SU-DHL-6 (cell line): ENCODE results near the gene TPD52L1.
"Not testable (repeated sequence)": the region's sequence is repeated elsewhere in the genome, so short reads cannot be mapped to it uniquely, and the experiment has no call there.

ENCODE experiments used
- H2AFZ ChIP-seq: fragments of 200-600 bp; sonication (generic); 2 replicates; pipeline ENCODE4 v1.6.1; 2014; ENCODE audit warnings: low read depth, mild to moderate bottlenecking, moderate library complexity, mixed read lengths, antibody characterized with exemption, low read length; ENCODE audit not compliant: severe bottlenecking
- H3F3A ChIP-seq: fragments of 200-600 bp; shearing (Covaris generic); 2 replicates; pipeline ENCODE4 v1.6.0; 2016; ENCODE audit warnings: antibody characterized with exemption, mild to moderate bottlenecking; ENCODE audit not compliant: insufficient read depth
- H3K27ac ChIP-seq: fragments of 200-600 bp; sonication (generic); 2 replicates; pipeline ENCODE4 v1.5.1; 2016; ENCODE audit warnings: low read depth, mild to moderate bottlenecking, low read length, moderate library complexity, mixed read lengths
- H3K27me3 ChIP-seq: fragments of 200-600 bp; sonication (generic), shearing (Covaris generic); 2 replicates; pipeline ENCODE4 v1.6.0; 2014; ENCODE audit warnings: mild to moderate bottlenecking, low read length
- H3K36me3 ChIP-seq: fragments of 200-600 bp; sonication (generic); 2 replicates; pipeline ENCODE4 v1.6.1; 2014; ENCODE audit warnings: mild to moderate bottlenecking, low read length, mixed read lengths
- H3K4me2 ChIP-seq: fragments of 300-600, 200-600 bp; shearing (Covaris generic), sonication (generic); 2 replicates; pipeline ENCODE4 v1.6.0; 2014; ENCODE audit warnings: low read length, low read depth, mild to moderate bottlenecking; ENCODE audit not compliant: poor library complexity, severe bottlenecking
- H3K4me3 ChIP-seq: fragments of 200-600 bp; sonication (generic); 2 replicates; pipeline ENCODE4 v1.5.1; 2014; ENCODE audit warnings: antibody characterized with exemption, low read length, mild to moderate bottlenecking, mixed read lengths; ENCODE audit not compliant: insufficient read depth, poor library complexity, severe bottlenecking
- H3K79me2 ChIP-seq: fragments of 200-600 bp; sonication (generic); 2 replicates; pipeline ENCODE4 v1.6.1; 2014; ENCODE audit warnings: mild to moderate bottlenecking, low read length, moderate library complexity; ENCODE audit not compliant: insufficient read depth
- H3K9ac ChIP-seq: fragments of 200-600 bp; sonication (generic); 2 replicates; pipeline ENCODE4 v1.7.0; 2014; ENCODE audit warnings: mild to moderate bottlenecking, low read length
- H3K9me2 ChIP-seq: fragments of 200-600 bp; sonication (generic); replicated peaks from 2 replicates; pipeline ENCODE4 v1.6.1; 2014; ENCODE audit warnings: low read length; ENCODE audit not compliant: insufficient read depth
- H3K9me3 ChIP-seq: fragments of 200-600 bp; sonication (generic); 2 replicates; pipeline ENCODE4 v1.6.1; 2014; ENCODE audit warnings: low read length, mixed read lengths; ENCODE audit not compliant: insufficient read depth
- H4K20me1 ChIP-seq: fragments of 200-600 bp; sonication (generic); 2 replicates; pipeline ENCODE4 v1.6.1; 2014; ENCODE audit warnings: low read depth, mild to moderate bottlenecking, antibody characterized with exemption, low read length, moderate library complexity, mixed read lengths
- CTCF ChIP-seq: fragments of 200-600 bp; sonication (generic); IDR thresholded peaks from one replicate; pipeline ENCODE4 v1.5.1; 2017; ENCODE audit warnings: antibody characterized with exemption, mild to moderate bottlenecking, low read length, moderate library complexity; ENCODE audit not compliant: insufficient read depth, poor library complexity, severe bottlenecking
- EZH2phosphoT487 ChIP-seq: fragments of 200-600 bp; sonication (generic), shearing (Covaris generic); conservative IDR thresholded peaks from 2 replicates; pipeline ENCODE4 v1.6.1; 2018; ENCODE audit warnings: mild to moderate bottlenecking, antibody characterized with exemption, low read length, moderate library complexity, mixed read lengths

Gene TPD52L1

DNA sequence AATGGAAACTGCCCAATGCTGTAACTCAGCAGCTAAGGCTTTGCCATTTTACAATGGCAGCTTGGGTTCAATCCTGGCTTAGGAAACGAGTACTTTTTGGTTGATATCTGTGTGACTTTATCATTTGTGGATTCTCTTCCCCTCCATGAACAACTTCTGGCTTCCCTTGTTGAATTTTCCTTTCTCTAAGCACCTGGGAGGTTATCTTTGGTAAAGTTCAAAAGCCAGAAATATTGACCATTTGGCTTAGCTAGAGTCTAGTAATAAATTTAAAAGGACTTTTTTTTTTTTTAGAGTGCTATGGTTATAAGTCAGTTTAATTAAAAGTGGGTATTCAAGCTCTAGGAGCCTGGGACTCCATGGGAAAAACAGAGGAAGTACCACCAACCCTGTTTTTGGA is 31.7 kb upstream of the TPD52L1 start:
- H3F3A ChIP-seq = no peaks in the 10 kb centered on the region
- no peak overlapping the region for H3K4me3 ChIP-seq
- no peak overlapping the region for H3K4me2 ChIP-seq
- H4K20me1 ChIP-seq = no peaks in the 10 kb centered on the region
- H3K27ac ChIP-seq = no peak overlapping the region
- no peaks in the 10 kb centered on the region for H3K27me3 ChIP-seq
- H2AFZ ChIP-seq = no peak overlapping the region
- no peaks in the 10 kb centered on the region for H3K9me3 ChIP-seq
- H3K9me2 ChIP-seq = no peaks in the 10 kb centered on the region
- no peak overlapping the region for H3K9ac ChIP-seq
- no peaks in the 10 kb centered on the region for H3K79me2 ChIP-seq
- no peak for TF ChIP-seq EZH2phosphoT487
- TF ChIP-seq CTCF = no peak
- no peaks in the 10 kb centered on the region for H3K36me3 ChIP-seq

DNA sequence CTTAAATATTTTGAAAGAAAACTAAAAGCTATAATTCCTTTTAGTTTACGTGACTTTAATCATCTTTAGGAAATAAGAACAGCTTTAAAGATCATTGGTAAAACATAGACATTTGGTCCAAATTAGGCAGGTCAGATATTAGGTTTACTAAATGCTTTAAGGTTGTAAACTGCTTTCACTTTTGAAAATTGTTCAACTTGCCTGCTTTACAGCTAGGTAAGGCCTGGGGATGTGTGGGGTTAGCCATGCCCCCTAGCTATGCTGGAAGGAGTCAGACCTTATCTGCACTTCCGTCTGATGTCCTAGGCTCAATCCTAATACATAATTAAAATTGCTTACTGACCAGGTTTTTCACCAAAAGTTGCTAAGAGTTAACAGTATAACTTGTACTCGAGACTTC is 30.5 kb upstream of the TPD52L1 start:
- no peaks in the 10 kb centered on the region for H3F3A ChIP-seq
- no peaks in the 10 kb centered on the region for H3K36me3 ChIP-seq
- no peak overlapping the region for H3K4me3 ChIP-seq
- no peak overlapping the region for H3K9ac ChIP-seq
- no peak for TF ChIP-seq EZH2phosphoT487
- no peaks in the 10 kb centered on the region for H3K9me3 ChIP-seq
- H3K9me2 ChIP-seq = no peaks in the 10 kb centered on the region
- no peak overlapping the region for H2AFZ ChIP-seq
- no peaks in the 10 kb centered on the region for H3K27me3 ChIP-seq
- no peaks in the 10 kb centered on the region for H4K20me1 ChIP-seq
- no peak overlapping the region for H3K4me2 ChIP-seq
- H3K27ac ChIP-seq = no peak overlapping the region
- no peaks in the 10 kb centered on the region for H3K79me2 ChIP-seq

DNA sequence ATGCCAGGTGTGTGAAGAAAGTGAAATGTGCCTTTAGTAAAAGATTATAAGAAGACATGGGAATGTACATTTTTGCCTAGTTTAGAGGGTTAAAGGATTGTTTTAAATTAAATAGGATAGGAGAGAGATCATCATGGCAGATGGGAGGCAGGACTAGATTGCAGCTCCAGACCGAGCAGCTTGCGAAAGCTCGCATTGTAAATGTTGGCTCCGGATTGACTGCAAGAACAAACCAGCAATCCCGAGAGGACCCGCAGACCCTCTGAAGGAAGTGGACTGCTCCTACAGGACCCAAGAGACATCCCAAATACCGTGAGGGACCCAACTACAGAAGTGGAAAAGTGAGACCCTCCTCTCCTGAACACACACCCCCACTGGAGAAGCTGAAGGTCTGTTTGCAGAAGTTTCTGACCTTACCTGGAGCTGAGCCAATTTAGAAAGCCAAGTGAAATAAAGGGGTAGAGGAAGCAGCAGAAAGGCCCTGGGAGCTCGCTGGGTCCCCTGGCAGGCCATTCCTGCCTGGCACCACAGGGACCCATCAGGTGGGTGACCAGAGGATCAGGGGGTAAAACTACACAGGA is 30.0 kb upstream of the TPD52L1 start:
- Histone ChIP-seq H3F3A (no peaks in the 10 kb centered on the region), H3K27me3 (no peaks in the 10 kb centered on the region), H3K9me3 (no peaks in the 10 kb centered on the region), H3K27ac (no peak overlapping the region), H2AFZ (no peak overlapping the region), H3K36me3 (no peaks in the 10 kb centered on the region), H3K9ac (no peak overlapping the region), H3K4me2 (no peak overlapping the region), H4K20me1 (no peaks in the 10 kb centered on the region), H3K9me2 (no peaks in the 10 kb centered on the region), H3K4me3 (no peak overlapping the region), H3K79me2 (no peaks in the 10 kb centered on the region)
- TF ChIP-seq EZH2phosphoT487 = no peak
- TF ChIP-seq CTCF = no peak

DNA sequence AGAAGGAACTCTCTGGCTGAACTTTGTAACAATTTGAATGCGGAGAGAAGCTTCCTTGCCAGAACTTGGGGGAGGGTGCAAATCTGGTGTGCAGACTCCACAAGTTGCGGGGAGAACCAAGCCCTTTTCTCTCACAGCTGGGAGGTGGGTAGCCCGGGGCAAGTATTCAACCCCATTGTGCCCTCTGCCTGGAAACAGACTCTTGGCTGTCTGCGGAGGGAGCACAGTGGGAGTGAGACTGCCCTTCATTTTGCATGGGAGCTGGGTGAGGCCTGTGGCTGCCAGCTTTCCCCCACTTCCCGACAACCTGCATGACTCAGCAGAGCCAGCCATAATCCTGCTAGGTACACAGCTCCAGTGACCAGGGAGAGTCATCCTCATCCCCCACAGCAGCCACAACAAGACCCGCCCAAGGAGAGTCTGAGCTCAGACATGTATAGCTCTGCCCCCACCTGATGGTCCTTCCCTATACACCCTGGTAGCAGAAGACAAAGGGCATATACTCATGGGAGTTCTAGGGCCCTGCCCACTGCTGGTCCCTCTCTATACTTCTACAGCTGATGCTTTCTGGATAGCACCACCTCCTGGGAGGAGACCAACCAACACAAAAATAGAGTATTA is 29.4 kb upstream of the TPD52L1 start:
- Histone ChIP-seq H3K9me2 (no peaks in the 10 kb centered on the region), H3K27ac (no peak overlapping the region), H3K79me2 (no peaks in the 10 kb centered on the region), H2AFZ (no peak overlapping the region), H3K27me3 (no peaks in the 10 kb centered on the region), H3F3A (no peaks in the 10 kb centered on the region), H4K20me1 (no peaks in the 10 kb centered on the region), H3K9ac (no peak overlapping the region), H3K4me3 (no peak overlapping the region), H3K4me2 (no peak overlapping the region), H3K36me3 (no peaks in the 10 kb centered on the region), H3K9me3 (no peaks in the 10 kb centered on the region)
- TF ChIP-seq CTCF = no peak

DNA sequence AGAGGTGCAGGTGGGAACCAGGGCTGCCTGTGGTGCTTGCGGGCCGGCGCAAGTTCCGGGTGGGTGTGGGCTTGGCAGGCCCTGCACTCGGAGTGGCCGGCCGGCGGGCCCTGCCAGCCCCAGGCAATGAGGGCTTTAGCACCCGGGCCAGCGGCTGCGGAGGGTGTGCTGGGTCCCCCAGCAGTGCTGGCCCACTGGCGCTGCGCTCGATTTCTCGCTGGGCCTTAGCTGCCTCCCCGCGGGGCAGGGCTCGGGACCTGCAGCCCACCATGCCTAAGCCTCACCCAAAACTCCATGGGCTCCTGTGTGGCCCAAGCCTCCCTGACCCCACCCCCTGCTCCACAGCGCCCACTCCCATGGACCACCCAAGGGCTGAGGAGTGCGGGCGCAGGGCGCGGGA is 27.7 kb upstream of the TPD52L1 start:
- H2AFZ ChIP-seq, H3K9ac ChIP-seq, H3K9me3 ChIP-seq, H3F3A ChIP-seq, H3K27ac ChIP-seq, H3K27me3 ChIP-seq, H3K4me2 ChIP-seq, H4K20me1 ChIP-seq, H3K9me2 ChIP-seq, H3K4me3 ChIP-seq, H3K36me3 ChIP-seq, H3K79me2 ChIP-seq: not testable (repeated sequence)
